ENCODE results near the gene TP53TG5.

The TP53TG5 gene

DNA sequence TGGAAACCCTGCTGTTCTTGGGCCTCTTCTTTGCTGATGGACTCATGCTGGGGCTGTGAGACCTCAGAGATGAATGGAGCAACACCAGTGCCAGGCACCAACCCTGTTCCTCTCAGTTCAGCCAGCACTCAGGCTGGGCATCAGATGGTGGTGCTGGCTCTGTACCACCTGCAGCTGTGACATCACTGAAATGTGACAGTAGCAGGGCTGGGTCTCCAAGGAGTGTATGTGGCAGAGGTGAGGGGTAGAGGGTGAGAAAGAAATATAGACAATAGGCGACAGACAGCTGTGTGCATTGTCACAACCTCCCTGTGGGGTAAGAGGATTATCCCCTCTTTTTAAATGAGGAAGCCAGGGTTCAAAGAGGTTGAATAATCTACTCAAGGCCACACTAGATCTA is at the start of gene TP53TG5:
Gene TP53TG5 (minus strand): TSS at position 135 of the 400 bp plus-strand sequence. CDS start 89 bp downstream, at position 46.
- no peak for DNase-seq

DNA sequence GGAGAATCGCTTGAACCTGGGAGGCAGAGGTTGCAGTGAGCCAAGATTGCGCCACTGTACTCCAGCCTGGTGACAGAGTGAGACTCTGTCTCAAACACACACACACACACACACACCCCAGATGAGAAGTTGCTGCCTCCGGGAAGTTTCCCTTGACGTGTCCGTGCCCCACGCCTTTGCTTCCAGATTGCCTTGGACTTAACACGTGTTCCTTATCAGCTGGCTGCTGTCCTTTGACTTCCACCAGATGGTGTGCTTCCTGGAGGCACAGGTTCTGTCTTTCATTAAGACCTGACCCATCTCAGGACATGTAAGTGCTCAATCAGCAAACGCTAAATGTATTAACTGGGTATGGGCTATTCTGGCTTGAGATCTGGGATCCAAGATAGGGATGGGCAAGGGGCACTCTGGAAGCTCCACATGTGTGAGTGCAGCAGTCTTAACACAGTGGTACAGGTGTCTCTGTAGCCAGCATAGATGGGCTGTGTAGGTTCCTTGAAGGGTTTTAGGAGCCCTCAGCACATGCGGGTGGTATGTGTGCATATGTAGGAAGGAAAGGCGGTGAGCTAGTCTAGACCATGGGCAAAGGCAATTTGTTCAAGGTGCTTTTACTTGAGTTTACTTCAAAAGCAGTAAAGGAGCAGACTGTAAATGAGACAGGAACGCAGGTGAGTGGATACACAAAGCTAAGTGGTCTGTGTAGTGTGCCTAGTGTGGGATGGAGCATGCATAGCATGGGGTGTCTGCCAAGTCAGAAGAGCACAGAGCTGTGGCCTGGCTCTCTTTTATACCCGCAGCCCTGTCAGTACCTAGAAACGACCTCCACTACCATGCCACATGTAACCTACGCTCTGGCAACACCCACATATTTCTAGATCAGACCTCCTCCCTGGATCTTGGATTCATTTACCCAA is 49.4 kb upstream of the TP53TG5 start:
- no peak for DNase-seq

DNA sequence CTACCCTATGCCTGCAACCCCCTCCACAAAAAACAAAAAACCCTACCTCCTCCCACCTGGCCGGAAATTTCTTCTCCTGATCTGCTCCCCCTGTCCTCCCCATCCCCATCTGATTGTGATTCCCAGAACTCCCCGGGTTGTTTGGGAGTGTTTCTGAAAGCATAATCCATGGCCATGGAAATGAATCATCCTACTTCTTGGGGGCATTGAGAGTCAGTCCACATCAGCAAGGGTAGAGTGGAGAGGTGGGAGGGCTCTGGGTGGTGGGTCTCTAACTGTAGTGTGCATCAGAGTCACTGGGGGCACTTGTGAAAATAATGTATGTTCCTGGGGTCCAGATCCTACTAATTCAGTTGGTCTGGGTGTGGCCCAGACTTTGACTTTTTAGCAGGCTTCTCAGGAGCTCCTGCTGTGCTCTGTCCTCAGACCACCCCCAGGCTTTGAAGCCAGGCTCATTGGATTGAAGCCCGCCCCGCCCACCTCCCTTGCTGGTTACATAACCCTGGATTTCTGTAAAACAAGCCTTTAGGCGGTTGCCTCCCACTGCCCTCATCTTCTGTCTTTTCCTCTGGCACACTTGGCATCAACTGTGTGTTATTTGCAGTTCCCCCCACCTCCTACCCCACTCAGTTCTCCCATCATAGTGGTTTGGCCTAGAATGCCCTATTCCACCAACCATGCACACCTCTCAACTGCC is 48.3 kb upstream of the TP53TG5 start:
- peak; percentile 48 for DNase-seq

DNA sequence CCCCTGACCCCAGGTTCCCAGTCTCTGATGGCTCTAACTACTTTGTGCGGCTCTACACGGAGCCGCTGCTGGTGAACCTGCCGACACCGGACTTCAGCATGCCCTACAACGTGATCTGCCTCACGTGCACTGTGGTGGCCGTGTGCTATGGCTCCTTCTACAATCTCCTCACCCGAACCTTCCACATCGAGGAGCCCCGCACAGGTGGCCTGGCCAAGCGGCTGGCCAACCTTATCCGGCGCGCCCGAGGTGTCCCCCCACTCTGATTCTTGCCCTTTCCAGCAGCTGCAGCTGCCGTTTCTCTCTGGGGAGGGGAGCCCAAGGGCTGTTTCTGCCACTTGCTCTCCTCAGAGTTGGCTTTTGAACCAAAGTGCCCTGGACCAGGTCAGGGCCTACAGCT is 47.4 kb upstream of the TP53TG5 start:
- DNase-seq = no peak

DNA sequence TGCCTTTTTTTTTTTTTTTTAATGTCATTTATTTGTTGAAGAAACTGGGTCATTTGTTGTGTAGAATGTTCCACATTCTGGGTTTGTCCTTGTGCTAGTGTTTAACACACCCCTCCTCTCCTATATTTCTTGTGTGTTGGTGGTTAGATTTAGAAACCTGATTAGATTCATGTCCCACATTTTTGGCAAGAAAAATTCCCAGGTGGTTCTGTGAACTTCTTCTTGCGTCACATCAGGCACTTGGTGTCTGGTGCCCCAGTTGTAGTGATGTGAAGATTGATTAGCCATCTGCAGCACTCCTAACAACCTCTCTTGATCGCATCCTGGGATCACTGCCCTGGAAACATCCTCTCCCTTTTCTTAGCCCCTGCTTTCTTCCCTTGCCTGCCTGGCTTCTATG is 45.6 kb upstream of the TP53TG5 start:
- DNase-seq = no peak

DNA sequence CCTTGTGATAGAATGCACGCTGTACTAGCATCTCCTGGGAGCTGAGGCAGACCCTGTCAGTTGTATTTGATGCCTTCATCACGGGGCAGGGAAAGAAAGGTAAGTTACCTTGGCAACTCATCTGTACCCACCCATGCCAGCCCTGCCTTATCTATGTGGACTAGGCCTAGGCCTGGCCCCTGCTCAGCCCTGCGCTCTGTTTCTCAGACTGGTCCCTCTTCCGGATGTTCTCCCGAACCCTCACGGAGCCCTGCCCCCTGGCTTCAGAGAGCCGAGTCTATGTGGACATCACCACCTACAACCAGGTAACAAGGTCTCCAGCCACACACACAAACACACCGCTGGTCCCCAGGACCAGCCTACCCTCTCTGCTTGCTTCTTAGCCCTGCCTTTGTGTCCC is 42.0 kb upstream of the TP53TG5 start:
- no peak for DNase-seq

DNA sequence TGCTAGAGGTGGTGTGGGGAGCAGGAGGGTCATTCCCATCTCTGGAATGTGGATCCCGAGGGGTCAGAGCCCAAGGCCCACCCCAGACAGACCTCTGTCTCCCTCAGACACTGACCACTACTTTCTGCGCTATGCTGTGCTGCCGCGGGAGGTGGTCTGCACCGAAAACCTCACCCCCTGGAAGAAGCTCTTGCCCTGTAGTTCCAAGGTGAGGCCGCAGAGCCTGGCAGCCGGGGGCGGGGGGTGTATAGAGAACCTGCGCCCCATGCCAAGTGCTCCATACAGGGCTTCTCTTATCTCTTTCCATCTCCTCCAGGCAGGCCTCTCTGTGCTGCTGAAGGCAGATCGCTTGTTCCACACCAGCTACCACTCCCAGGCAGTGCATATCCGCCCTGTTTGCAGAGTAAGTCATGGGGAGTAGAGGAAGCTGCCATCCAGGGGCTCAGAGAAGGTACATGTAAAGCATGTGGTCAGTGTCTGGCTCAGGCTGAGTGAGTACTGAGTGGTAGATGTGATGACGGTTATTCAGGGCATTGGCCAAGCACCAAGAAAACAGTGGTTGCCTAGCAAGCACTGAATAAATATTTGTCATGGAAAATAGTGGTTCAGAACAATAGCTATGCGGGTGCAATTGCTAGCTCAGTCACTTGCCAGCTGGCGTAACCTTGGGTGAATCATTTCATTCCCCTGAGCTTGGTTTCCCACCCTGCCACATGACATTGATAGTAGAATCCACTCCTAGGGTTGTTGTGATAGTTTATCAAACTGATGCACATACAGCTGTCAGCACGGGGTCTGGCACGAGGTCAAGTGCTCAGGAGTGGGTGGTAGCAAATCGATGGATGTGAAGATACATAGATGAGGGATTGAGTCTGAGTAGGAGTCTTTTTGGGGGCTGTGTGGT is 41.3 kb upstream of the TP53TG5 start:
- peak; percentile 94 for DNase-seq

DNA sequence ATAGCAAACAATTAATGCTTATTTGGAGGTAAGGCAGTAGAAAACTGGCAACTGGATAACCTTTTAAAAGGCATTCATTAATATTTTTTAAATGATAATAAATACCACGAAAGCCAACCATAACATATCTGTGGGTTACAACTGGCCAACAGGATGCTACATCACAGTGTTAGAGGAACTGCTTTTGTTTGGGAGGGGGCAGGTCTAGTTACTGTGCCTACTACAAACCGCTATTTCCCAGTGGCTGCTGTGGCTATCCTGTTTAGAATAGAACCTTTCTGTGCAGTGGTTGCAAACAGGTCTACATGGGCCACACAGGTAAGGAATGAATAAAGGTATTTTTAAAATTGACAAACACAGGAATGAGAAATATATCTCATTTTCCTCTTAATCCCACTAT is 38.8 kb upstream of the TP53TG5 start:
- no peak for DNase-seq

DNA sequence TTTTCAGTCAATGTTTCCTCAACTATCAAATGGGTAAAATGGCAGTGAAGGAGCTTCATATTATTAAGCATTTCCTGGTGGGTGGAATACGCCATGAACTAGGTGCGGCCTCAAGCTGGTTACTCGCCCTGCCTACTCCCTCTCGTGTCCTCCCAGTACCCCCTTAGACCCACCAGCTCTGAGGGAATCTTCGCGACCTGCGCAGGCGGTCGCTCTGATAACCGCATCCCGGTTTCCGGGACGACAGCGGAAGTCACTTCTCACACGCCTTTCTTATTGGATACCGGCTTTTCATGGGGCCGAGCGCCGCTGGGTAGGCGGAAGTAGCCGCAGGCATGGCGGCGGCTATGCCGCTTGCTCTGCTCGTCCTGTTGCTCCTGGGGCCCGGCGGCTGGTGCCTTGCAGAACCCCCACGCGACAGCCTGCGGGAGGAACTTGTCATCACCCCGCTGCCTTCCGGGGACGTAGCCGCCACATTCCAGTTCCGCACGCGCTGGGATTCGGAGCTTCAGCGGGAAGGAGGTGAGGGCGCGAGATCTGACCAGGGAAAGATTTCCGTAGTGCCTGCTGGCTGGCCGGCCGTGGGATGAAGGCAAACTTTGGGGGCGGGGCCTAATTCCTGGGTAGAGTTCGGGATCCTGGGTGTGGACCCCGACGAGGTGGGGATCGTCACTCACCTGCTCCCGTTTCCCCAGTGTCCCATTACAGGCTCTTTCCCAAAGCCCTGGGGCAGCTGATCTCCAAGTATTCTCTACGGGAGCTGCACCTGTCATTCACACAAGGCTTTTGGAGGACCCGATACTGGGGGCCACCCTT is 37.9 kb upstream of the TP53TG5 start, which contains the start of gene PIGT:
Gene PIGT (plus strand): TSS at position 320 of the 816 bp plus-strand sequence. CDS start 16 bp downstream, at position 336.
- DNase-seq = peak; percentile 86

DNA sequence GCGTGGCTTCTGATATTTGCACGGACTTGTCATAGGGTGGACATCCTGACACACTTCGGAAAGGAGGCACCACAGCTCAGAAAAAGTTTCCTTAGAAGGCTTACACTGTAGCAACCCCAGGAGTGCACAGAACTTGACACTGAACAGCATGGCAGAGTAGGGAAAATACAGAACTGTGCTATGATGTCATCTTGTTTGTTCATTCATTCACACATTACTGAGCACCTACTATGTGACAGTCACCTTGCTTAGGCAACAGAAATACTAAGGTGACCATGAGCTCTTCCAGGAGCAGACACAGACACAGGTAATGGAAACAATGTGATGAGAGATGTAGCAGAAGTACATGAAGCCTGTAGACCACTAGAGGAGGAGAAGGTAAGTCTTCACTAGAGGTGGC is 35.4 kb upstream of the TP53TG5 start:
- DNase-seq = no peak

DNA sequence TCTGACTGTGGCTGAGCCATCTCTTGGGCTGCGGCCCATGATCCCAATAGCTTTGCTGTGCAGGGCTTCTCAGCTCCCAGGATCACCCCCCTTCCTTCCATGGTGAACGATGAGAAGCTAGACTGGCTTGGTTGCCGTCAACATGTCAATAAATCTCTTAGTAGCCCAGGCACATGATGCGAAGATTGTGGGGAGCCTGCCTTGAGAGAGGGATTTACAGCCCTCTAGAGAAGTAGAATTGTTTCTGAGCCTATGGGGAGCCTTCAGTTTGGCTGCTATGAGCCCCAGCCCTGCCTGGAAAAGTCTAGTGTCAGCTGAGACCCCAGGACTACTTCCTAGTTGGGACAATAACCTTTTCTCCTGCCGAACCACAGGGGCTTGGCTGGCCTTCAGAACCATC is 34.5 kb upstream of the TP53TG5 start:
- DNase-seq = no peak

DNA sequence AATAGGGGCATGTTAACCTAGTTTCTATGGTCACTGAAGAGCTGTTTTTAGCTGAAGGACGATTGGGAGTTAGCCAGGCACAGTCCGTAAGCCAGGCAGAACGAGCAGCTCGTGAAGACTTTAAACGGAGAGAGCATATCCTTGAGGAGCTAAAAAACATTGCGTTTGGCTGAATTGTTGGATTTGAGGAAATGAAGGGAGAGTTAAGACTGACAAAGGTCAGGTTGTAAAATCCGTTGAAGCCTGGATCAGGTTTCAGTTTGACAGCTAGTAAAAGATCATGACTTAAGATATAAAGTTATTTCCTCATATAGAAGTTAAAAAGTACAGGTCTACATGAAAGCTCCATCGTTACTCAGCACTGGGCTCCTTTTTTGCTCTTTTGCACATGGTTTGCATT is 32.8 kb upstream of the TP53TG5 start:
- no peak for DNase-seq

DNA sequence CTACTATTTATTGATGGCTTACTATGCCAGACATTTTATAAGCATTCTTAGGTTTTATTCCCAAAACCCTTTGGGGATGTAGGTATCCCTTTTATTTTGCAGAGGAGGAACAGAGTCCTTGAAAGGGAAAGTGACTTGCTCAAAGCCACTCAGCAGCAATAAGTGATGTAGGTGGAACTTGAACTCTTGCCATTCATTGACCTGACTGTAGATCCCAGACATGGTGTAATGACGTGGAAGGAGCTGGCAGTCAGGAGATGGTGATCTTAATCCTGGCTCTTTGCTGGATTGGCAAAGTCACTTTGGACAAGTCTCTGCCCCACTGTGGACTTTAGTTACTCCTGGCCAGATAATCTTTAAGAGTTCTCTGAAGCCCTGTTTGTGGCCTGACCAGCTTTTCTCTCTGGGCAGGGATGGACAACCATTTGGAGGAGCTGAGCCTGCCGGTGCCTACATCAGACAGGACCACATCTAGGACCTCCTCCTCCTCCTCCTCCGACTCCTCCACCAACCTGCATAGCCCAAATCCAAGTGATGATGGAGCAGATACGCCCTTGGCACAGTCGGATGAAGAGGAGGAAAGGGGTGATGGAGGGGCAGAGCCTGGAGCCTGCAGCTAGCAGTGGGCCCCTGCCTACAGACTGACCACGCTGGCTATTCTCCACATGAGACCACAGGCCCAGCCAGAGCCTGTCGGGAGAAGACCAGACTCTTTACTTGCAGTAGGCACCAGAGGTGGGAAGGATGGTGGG is 31.6 kb upstream of the TP53TG5 start:
- no peak for DNase-seq

DNA sequence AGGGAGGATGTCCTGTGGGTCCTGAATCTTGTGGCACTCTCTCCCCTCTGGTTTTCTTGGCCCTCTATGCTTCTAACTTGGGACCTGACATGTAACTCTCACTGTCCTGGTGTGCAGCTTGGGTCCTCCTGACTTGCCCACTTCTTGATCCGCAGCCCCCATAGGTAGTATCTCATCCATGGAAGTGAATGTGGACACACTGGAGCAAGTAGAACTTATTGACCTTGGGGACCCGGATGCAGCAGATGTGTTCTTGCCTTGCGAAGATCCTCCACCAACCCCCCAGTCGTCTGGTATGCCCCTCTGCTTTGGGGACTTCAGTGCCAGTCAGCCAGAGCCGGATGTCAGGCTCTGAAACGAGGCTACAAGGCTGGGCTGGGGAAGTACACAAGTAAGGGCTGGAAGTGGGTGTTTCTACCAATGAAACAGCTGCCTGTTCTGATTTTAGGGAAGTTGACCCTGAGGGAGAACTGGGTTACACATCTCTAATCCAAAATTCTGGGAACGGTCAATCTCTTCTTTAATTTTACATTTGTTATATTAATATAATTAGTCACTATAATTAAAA is 30.6 kb upstream of the TP53TG5 start:
- no peak for DNase-seq

DNA sequence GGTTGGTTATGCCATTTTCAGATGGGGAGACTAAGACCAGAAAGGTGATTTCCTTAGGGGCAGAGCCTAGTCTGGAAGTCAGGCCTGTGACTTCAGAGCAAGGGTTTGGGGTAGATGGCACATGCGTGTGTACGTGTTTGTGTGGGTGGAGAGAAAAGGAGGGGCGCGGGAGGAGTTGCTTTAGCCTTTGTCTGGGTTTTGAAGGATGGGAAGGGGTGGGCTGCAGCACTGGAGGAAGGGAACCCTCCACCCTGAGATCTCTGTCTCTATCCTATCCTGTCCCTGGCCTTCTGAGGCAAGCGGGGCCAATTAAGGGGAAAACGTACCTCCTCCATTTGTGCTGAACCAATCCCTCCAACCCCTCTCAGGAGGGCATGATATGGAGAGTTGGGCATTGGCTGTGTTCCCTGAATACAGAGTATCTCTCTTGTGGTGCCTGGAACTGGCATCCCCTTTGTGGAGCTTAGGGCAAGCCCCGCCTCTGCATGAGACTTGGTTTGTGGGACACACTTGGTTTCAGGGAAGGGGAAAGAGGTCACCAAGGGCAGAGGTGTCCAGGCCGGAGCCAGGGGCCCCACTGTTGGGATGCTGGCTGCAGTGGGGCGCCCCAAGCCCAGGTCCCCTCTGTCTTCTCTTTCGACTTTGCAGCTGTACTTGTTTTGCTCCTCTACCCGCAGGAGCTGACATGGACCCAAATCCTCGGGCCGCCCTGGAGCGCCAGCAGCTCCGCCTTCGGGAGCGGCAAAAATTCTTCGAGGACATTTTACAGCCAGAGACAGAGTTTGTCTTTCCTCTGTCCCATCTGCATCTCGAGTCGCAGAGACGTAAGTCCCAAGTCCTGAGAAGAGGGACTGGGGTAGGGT is 29.9 kb upstream of the TP53TG5 start, which contains the start of gene DBNDD2:
Gene DBNDD2 (plus strand): TSS at position 507 of the 863 bp plus-strand sequence. CDS start 179 bp downstream, at position 686.
- DNase-seq = no peak

DNA sequence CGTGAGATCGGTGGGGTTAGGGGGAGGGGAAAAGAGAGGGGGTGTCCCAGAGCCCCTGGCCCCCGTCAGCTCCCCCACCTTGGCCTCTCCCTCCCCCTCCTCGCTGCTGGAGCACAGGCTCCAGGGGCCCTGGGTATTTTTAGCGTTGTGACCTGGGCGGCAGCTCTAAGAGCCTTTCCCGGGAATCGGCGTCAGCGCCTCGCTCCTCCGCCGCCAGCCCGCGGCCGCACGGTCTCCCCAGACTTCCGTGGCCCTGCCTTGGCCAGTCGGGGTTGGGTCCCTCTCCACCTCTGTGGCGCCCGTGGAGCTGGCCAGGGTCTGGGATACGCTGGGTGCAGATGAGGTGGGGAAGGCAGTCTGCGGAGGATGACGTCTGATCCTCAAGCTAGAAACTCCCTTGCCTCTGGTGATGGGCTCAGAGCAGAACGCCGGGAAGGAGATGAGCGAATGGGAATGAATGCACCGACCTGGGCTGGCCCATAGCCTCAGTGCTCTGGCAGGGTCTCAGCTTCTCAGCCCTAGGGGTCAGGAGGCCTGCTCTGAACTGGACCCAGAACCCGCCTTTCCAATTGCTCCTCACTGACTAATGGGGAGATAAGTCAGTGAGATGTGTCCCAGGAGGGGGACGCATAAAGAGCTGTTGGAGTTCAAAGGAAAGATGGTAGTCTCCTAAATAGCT is 29.1 kb upstream of the TP53TG5 start:
- DNase-seq = peak; percentile 57

DNA sequence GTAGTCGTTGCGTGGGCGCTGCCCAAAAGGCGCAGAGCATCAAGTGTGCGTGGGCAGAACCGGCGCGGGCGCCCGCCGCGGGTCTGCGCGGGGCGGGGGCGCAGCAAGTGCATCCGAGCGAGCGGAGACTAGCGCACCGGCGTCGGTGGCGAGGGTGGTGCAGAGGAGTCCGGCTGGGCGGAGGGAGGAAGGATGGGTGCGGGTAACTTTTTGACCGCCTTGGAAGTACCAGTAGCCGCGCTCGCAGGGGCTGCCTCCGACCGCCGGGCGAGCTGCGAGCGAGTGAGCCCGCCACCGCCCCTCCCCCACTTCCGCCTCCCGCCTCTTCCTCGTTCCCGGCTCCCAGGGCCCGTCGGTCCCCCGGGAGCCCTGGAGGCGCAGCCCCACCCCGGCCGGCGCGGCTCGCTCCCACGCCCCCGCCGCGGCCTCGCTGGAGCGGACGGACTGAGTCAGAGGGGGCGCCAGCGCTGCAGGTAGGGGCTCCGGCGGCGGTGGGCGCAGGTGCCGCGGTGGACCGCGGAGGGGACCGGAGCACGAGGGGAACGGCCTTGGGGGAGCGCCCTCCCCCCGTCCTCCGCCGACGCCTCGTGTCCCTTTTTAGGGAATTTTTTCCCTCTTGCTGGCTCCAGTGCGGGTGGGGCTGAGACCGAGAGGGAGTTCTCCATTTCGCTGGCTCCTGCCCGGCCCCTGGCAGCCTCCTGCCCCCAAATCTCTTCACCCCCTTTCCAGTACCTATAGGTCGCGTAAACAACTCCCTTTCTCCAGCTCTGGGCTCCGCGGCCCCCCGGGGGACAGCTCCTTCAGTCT is 28.3 kb upstream of the TP53TG5 start:
- peak; percentile 81 for DNase-seq

DNA sequence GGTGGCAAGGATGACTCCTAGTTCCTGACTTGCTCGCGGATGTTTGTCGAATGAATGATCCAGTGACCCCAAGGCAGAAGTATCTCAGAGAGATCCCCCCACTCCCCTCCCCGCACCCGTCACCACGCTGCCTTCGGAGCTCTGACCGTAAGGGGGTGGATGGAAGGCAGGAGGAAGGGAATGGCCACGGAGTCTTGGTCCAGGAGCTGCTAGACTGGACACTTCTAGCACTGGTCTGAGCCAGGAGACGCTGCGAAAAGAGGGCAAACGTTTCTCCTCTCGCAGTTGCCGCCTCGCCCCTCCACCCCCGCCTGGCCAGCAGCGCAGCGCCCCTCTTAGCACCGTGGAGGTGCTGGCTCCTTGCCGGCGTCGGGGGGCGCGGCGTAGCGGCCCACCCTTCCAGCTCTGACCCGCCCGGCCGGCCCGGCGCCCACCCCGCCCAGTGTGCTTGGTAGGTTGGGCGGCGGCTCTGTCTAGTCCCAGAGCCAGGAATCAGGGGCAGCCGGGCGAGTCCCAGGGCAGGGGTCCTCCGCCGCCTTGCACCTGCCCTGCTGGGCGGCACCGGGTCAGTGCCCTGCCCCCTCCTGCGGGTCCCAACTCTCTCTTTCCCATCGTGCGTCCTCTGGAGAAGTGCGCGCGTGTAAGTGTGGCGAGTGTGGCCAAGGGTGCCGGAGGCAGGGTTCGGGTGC is 27.6 kb upstream of the TP53TG5 start:
- peak; percentile 44 for DNase-seq

Data from NCI-H69 (cell line).